Measurements from ENCODE around the gene PTPRB.
A peak's percentile ranks its signal among the peaks of the same experiment; 100 is the strongest.

Gene PTPRB

DNA sequence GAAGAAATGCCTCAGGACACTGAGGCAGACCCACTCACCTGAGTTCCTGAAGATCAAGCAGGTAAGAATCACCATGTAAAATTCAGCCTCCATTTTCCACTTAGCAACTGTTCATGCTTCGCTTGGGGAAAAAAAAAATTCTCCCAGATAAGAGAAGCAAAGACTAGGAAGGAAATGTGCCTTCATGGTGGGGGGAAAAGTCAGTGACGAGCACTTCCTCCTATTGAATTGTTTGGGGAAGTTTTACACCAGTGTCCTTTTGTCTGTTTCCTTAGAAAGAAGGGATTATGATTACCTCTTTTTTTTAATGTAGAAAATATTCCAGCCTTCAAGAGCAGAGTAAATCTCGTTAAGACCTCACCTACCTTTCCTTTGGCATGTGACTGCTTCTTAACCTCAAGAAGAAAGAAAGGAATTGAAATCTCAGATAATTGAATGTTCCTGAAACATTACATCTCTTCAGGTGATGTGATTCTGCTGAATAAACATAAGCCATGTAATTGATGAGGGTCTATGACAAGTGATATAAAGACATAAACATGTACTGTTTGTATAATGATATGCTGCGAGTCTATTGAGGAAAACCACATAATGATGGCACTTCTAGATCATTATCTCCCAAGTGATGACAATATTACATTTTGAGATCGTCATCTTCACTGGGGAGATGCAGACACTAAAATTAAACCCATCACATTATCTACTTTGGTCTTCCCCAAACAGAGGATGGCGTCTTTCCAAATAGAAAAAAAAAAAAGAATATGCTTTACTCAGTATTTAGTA, at the start of gene PTPRB:
TSS of gene PTPRB (minus strand) at position 127 of the 783 bp plus-strand sequence. CDS start at position 93, 34 bp downstream.
- DNase-seq (ENCODE audit: low spot score): no peak

DNA sequence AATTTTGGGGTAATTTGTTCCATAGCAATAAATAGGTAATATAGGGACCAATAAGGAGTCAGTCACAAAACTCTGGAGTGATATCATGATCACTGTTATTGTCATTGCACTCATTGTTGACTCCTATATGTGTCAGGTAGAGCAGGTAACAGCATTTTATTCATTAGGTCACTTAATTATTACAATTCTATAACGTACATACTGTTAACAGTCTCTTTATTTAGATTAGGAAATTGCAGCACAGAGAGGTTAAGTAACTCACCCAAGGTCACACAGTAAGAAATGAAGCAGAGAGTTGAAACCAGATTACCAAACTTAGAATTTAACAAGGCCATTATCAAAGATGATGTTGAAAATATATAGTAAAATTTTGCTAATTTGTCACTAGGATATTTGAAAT, 49.7 kb upstream of the PTPRB start:
- DNase-seq (ENCODE audit: low spot score): no peak

DNA sequence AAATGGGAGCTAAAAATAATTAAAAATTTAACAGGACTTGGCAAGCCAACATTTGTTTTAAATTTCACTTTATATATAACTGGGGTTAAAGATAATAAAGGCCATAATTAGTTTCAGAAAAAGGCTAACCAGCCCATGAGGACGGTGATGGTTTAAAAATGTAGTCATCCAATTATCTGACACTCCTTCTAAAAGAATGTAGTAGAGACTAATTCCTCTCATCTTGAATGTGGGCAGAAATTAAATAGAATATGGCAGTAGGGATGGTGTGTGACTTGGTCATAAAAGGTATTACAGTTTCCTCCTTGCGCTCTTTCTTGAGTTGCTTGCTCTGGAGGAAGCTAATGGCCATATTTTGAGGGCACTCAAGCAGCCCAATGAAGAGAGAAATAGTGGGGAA, 49.1 kb upstream of the PTPRB start:
- DNase-seq (ENCODE audit: low spot score): no peak

DNA sequence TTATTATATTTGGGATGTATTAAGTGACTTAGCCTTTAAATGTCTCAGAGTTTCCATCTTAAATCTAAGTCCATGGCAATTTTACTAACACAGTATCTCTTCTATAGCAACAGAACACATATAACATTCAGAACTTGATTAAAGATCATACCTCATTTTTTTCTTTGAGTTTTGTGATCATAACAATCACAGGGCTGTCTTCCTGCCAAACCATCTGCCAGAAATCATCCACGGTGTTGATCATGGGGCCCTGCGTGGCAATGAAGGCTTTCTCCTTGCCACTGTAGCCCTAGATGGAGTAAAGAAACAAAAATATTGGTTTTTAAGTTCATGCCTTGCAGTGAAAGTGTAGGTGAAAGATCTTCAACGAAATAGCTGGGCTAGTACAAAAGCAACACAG, 46.7 kb upstream of the PTPRB start:
- DNase-seq (ENCODE audit: low spot score): no peak

DNA sequence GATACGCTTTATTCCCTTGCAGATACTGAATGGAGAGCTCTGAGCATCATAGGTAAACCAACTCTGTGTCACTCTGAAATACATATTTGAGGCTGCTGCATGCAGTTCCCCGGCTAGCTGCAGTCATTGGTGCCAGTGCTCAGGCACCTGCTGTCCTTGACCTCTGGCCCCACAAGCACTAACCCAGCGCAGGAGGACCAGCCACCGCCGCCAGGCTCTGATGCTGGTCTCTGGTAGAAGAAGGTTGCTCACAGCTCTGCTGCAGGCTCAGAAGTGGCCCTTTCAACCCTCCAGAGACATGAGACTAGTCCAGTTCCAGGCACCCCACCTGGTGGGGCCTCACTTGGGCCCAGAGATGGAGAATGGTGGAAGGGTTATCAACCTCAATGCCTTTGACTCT, 34.5 kb upstream of the PTPRB start:
- no peak for DNase-seq (ENCODE audit: low spot score)

DNA sequence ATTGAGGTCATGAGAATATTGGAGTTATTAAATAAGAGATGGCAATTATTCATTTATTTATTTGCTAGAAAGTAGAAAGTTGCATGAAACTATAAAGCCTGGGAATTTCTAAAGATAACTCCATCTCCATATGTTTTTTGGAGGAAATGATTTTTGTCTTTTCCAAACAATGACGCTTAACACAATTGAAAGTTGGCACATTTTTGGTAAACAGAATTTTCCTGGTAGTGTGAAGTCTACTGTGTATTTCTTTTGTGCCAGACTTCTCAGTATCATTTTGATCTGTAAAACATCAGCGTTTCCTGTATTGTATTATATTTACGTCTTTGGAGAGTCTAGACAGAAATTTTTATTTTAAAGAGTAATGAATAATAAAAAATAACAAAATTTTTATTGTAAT, 33.7 kb upstream of the PTPRB start:
- no peak for DNase-seq (ENCODE audit: low spot score)

DNA sequence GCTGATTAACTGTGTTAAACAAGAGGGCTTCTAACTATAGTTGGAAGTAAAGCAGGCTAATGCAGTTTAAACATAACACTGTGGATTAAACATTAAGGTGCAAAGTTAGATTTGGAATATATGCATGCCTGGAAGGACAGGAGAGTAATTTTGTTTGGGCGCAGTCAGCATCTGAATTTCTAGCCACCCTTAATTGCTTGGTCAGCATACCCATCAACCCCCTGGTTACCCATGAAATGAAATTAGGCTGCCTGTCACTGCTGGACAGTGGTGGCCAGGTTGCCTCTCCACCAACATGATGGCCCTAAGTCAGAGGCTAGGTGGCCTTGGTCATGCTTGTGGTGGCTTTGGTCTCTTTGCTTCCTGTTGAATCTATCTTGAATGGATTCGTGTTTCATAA, 30.0 kb upstream of the PTPRB start:
- no peak for DNase-seq (ENCODE audit: low spot score)

DNA sequence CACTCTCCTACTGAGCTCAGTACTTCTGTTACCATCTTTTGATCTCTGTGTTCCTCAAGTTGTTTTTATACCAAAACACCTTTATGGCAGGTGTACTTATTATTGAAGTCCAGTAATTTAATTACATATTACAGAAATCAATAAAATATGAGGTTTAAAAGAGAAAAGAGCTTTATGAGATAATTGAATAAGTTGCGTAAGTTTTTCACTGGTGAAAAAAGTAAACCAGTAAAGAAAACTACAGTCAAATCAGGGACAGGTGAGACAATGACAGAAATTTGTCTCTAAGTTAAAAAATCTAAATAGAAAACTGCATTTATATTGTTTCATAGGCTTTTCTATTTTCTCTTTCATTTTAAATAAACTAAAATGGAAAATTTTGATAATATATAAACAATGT, 29.1 kb upstream of the PTPRB start:
- no peak for DNase-seq (ENCODE audit: low spot score)

DNA sequence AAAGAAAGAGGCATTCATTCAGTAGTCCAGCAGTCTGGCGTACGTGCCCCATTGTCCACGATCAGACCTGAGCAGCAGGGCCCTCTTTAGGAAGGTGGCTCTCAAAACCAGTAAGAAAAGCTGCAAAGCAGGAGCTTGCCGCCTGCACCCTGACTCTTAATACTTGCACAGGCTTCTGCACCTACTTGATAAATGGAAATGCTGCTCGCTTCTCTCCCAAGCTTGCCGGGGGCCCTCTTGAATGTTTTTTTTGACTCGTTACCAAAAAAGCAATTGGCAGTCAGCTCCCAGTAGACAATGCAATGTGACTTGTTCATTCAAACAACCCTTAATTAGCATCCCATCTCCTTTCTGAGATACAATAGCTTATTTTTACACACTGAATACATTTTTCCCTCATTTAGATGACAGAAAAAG, 27.2 kb upstream of the PTPRB start:
- DNase-seq (ENCODE audit: low spot score): no peak

DNA sequence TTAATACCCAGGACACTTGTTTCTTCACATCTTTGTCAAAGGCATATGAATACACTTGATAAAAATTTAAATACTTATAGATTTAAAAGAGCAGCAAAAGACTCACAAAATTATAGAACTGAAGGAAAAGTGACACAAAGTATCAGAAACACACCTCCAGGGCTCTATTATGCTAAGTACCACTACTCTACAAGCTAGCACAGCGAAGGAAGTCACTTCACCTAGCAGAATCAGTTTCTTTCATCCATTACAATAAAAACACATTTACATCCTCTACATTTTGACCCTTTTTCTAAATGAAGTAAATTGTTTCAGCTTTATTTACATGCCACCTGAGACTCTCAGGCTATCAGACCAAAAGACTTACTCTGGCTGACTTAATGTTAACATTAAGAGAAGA, 26.6 kb upstream of the PTPRB start:
- no peak for DNase-seq (ENCODE audit: low spot score)

DNA sequence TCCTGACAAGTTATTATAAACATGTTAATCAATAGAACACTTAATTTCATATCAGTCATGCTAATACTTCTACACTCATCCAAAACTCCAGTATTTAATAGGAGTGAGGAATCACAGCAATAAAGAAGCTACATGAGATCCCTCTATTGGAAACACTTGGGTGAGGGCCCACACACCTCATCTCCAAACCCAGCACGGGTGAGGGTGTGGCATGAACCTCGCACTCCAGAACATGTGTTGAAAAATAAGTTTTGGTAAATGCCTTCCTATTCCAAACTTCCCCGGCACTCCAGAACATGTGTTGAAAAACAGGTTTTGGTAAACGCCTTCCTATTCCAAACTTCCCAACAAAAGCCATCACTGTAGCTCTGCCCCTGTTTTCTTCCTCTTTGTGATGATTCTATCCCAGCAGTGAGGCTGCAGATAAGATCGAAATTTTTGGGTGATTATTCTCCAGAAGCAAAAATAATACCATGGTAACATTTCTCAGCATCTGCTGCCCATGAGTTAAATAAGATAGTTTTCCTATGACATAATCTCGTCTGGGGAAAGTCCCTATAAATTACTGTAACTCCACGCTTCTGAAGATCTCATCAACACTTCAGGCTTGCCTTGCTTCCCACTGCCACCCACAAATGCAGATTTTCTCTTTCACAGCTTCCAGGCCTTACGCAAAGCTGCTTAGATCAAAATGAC, 24.4 kb upstream of the PTPRB start:
- peak; percentile 71 for DNase-seq (ENCODE audit: low spot score)

DNA sequence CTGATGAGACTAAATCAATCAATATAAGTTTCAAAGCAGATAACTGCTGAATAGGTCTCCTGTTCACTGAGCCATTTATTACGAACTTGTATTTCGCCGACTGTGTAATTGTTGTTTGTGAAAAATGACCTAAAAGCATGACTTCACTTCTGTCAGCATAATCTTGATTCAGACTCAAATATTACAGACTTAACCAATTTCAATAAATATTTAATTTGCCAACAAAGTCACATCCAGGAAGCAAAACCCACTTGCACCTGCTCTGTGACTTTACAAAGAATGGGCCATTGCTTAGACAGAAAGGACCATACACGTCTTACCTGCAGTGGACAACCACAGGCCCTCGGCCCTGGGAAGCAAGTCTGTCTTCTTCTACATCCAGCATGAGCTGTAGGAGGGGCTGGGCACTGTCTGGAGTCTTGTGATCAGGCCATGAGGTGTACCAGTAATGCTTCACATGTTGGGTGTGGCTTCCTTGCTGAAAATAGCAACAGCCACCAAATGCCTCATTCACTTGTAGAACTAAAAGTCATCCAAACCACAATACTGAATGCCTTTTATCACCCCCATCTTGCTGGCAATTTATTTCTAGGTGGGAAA, 23.5 kb upstream of the PTPRB start:
- DNase-seq (ENCODE audit: low spot score): peak; percentile 84

DNA sequence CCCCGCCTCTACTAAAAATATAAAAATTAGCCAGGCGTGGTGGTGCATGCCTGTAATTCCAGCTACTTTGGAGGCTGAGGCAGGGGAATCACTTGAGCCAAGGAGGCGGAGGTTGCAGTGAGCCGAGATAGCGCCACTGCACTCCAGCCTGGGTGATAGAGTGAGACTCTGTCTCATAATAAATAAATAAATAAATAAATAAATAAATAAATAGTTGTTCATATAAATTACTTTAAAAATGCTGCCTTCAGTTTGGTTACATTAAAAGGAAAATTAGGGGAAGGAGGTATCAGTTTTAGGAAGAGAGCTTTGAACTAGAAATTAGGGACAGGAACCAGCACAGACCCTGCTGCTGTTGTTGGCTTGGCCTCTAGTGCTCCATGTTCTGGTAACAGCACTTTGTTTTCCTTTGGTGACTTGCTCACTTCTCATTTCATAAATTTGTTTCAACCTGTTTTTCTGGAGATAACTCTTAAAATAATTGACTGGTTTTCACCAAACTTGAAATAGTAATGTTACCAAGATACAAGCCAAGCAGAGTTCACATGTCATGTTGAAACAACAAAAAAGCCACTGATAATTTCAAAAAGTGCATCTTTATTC, 22.9 kb upstream of the PTPRB start:
- no peak for DNase-seq (ENCODE audit: low spot score)

DNA sequence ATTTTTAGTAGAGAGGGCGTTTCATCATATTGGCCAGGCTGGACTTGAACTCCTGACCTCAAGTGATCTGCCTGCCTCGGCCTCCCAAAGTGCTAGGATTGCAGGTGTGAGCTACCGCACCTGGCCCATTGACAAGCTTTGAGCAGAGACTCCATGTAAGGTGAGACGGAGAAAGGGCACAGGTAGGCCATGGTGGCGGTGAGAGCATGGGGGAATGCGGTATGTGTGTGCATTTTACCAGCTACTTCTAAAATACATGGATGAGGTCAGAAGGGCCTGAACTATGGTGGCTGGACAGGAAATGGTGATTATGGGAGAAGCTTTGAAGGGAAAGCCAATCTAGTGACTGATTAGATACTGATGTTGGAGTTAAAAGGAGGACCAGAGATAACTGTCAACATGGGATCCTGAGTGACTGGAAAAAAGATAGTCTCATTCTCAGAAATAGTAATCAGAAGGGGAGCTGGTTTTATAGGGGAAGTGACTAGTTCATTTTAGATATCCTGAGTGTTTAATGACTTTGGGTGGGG, 21.9 kb upstream of the PTPRB start:
- DNase-seq (ENCODE audit: low spot score): no peak

DNA sequence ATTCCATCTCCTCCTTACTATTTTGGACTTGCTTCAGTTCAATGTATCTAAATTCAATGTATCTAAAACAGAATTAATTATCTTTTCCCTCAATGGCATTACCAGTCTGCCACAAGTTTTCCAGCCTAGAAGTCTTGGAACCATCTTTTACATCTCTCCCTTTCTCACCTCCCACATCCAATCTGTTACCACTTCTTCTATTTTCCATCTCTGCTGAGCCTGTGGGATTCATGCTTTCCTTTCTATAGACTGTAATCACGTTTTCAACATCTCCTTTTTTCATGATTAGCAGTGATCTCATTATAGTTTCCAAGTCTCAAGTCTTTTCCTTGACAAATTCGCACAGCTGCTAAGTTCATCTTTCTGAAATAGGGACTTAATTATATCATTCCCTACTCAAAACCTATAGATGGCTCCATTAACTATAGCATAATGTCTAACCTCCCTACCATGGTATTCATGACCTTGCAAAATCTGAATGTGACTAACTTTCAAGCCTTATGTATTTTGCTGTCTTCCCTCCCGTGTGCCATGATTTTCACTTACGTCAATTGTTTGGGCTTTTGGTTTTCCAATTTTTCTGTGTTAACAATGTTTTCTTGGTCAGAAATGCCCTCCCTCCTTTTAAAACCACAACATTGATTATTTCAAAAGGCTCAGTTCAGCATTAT, 20.5 kb upstream of the PTPRB start:
- no peak for DNase-seq (ENCODE audit: low spot score)

DNA sequence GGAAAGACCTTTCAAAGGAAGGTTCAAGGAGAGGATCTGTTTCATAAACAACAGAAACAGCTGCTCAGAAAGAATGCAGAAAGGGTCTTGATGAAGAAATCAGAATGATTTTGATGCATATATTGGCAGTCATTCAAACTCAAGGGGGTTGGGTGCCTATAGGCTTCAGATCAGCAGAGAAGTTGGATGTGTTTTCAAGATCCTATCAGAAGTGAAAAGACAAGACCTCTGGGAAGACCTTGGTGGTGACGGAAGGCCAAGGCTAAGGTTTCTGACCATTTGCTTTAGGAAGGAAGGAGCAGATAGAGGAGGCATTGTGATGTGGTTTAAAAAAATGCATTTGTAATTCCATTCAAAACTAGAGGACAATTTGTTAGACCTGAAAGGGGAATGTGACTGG, 15.2 kb upstream of the PTPRB start:
- no peak for DNase-seq (ENCODE audit: low spot score)

DNA sequence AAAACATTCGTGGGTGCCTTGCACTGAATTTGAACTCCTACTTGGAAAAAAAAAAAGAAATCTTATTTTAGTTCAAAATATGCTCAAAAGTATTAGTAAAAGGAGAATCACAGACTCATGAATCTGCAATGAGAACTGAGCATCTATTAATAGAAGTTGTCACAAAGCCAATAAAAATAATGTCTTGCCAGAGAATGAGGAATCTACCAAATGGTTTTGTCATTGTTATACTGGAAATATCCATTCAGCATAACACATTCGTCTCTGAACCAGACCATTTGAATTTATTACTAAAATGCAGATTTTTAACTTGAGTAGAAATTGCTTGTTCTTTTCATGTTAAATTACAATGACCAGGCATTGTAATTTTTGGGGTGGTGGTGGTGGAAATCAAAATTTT, 11.6 kb upstream of the PTPRB start:
- peak; percentile 56 for DNase-seq (ENCODE audit: low spot score)

DNA sequence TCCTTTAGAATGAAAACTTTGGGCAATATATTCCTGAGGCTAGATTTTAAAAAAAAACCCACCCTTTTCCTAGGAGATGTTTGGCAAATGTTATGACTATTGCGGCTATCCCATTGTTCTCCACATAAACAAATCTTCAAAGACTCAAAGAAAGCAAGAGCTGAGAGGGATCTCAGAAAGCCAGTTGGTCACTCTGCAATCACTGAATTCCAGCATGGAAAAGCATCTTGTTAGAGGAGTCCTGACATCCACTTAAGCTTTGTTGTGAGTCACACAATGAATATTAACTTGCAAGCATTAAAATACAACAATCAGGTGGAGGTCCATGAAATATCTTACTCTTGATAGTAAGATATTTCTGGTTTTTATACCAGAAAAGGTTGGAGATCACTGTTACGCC, 11.0 kb upstream of the PTPRB start:
- no peak for DNase-seq (ENCODE audit: low spot score)

DNA sequence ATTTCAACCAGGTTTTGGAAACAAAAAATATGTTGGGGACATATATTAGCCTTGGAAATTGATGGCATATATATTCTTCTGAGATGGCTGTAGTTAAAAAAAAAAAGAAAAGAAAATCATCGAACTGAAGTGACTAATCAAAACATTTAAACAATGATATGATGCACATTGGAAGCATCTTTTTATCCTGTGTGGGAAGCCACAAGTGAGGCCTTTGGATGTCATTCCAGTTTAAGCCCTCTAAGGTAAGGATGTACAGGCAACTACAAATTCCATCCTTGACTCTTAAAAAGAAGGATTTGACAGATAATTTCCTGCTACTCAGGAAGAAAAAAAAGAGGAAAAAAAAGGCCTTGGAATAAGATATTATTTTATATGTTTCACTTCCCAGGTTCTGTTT, 9.6 kb upstream of the PTPRB start:
- DNase-seq (ENCODE audit: low spot score): peak; percentile 22

DNA sequence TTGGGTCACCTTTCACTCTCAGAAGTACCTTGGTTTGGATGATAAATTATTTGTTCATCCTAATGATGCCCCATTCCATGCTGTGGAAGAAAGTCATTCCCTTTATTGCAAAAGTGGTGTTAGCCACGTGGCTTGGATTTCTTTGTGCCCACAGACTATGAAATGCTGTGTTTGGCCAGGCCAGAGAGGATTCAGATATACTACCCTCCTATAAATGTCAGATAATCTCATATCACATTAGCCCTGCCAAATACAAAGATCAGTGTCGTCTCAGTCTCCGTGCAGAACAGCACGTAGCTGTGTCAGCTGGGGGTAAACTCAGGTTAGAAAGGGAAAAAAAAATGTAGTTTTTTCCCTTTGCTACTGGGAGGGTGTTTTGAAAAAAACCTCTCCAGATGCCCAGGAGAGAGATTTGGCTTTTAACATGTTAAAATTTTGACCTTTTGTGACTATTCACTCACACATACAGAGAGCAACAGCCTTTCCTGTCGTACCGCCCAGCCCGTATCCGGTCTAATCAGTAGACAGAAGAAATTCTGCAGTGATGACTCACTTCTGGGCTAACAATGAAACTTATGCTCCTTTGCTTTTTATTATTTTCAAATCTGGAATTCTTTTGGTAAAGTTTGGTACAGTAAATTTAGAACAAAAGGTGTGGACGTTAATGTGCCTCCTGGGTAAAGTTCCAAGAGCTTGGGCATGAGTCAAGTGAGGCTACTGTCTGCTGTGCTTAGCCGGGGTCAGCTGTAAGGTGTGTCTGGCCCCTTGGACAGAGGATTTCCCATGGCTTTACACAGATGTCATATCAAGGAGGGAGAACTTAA, 8.5 kb upstream of the PTPRB start:
- DNase-seq (ENCODE audit: low spot score): peak; percentile 80

DNA sequence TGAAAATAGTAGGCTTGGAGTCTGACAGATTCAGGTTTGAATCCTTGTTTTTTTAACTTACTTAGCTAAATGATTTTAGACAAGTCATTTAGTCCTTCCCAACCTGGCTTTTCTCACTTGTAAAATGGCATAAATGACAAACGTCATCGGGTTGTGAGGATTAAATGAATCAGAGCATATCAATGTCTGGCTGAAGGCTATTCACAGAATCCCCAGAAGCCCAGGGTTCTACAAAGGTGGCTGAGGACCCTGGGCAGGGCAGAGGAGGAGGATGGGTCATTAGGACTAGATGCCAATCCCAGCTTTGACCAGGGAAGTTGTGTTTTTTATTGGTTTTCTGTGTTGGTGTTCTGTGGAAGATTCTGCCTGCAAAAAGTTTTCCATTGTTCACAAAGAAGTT, 7.6 kb upstream of the PTPRB start:
- no peak for DNase-seq (ENCODE audit: low spot score)
